OCI-M2 (cell line): ENCODE measurements around the gene CCL23.
"Not testable (repeated sequence)": the region's sequence is repeated elsewhere in the genome, so short reads cannot be mapped to it uniquely, and the experiment has no call there.

Experiments
- DNase-seq: peaks from one replicate; lab custom pipeline; 2025; ENCODE audit not compliant: unreplicated experiment; lab: John Stamatoyannopoulos, UW

The CCL23 gene

GRCh38 chr17:36004594-36005108, 13.1 kb downstream of the CCL23 start:
- DNase-seq, result no peak

GRCh38 chr17:36002631-36003030, 15.1 kb downstream of the CCL23 start:
- no peak for DNase-seq

GRCh38 chr17:36001862-36002603, 15.7 kb downstream of the CCL23 start:
- DNase-seq, result no peak

- no peak for DNase-seq
These were observed 16.5 kb downstream of the CCL23 start, which contains the start of gene CCL15 for GRCh38 chr17:36001110-36001771. Gene CCL15 (minus strand): TSS chr17:36001553. CDS start chr17:36001492, 61 bp downstream.

- DNase-seq, result no peak
These were observed 17.1 kb downstream of the CCL23 start for GRCh38 chr17:36000732-36001109.

GRCh38 chr17:35998756-35999155, 19.0 kb downstream of the CCL23 start:
- no peak for DNase-seq

GRCh38 chr17:35998018-35998545, 19.7 kb downstream of the CCL23 start:
- no peak for DNase-seq

- not testable (repeated sequence) for DNase-seq
These were observed 22.4 kb downstream of the CCL23 start for GRCh38 chr17:35995346-35995745.

GRCh38 chr17:35991075-35991474, 26.7 kb downstream of the CCL23 start:
- DNase-seq, result no peak

- no peak for DNase-seq
These were observed 29.6 kb downstream of the CCL23 start for GRCh38 chr17:35988164-35988563.

GRCh38 chr17:35986643-35987042, 31.1 kb downstream of the CCL23 start, which contains the start of gene CCL14:
Gene CCL14 (minus strand): TSS chr17:35986729. CDS start chr17:35986649, 80 bp downstream.
- no peak for DNase-seq

GRCh38 chr17:35984140-35984539, 33.6 kb downstream of the CCL23 start:
- no peak for DNase-seq

GRCh38 chr17:35982409-35983191, 35.2 kb downstream of the CCL23 start:
- no peak for DNase-seq

- DNase-seq, result no peak
These were observed 35.9 kb downstream of the CCL23 start for GRCh38 chr17:35981908-35982330.

- DNase-seq, result no peak
These were observed 36.5 kb downstream of the CCL23 start, which contains the start of gene CCL16 for GRCh38 chr17:35981246-35981645. Gene CCL16 (minus strand): TSS chr17:35981497. CDS start chr17:35981420, 77 bp downstream.

GRCh38 chr17:35978346-35978745, 39.4 kb downstream of the CCL23 start:
- DNase-seq, result no peak

- DNase-seq, result no peak
These were observed 40.3 kb downstream of the CCL23 start for GRCh38 chr17:35977509-35977908.

- no peak for DNase-seq
These were observed 44.2 kb downstream of the CCL23 start for GRCh38 chr17:35973333-35974260.

- DNase-seq, result no peak
These were observed 44.8 kb downstream of the CCL23 start for GRCh38 chr17:35972945-35973332.

GRCh38 chr17:35972535-35972934, 45.2 kb downstream of the CCL23 start:
- DNase-seq, result no peak
